Mesothelial cell of epicardium (in vitro differentiated cells): ENCODE measurements around the gene KLF7. TPM values are rescaled to one million over a fixed set of nuclear protein-coding genes. Genes with fewer than 3 reads are reported as not detected.

Source experiments
- DNase-seq, 2 experiments: peaks; one replicate each; pipeline ENCODE4 v3.0.0; 2021; ENCODE audit warnings: low spot score in 2 of 2; ENCODE audit not compliant: unreplicated experiment in 2 of 2
- H3K27ac Mint-ChIP-seq: 2 replicates; pipeline ENCODE4 v1.8.0; 2021; ENCODE audit warnings: mixed read lengths
- H3K27me3 Mint-ChIP-seq: 2 replicates; pipeline ENCODE4 v1.8.0; 2021; ENCODE audit warnings: low read depth, mixed read lengths
- H3K36me3 Mint-ChIP-seq: 2 replicates; pipeline ENCODE4 v1.8.0; 2021; ENCODE audit warnings: mixed read lengths
- H3K4me1 Mint-ChIP-seq: 2 replicates; pipeline ENCODE4 v1.8.0; 2021; ENCODE audit warnings: mixed read lengths
- H3K4me3 Mint-ChIP-seq: 2 replicates; pipeline ENCODE4 v1.8.0; 2021; ENCODE audit warnings: mild to moderate bottlenecking, moderate library complexity, mixed read lengths
- H3K9me3 Mint-ChIP-seq: 2 replicates; pipeline ENCODE4 v1.8.0; 2021; ENCODE audit warnings: mixed read lengths
- CTCF ChIP-seq: fragments of 200-600 bp; sonication (generic); IDR thresholded peaks from one replicate; pipeline ENCODE4 v1.5.0; 2021; ENCODE audit warnings: antibody characterized with exemption; ENCODE audit not compliant: unreplicated experiment
- total RNA-seq: library from RNA; stranded (reverse); gene quantifications from 3 replicates; pipeline ENCODE4 v1.2.1, GENCODE V29; 2021

KLF7 gene
- total RNA-seq, 1 donor from 2014 or later, result 17.8 TPM

- Mint-ChIP-seq H3K4me3 (no peak overlapping the region), H3K27ac (no peak overlapping the region), H3K36me3 (peaks cover 9% of the 10 kb centered on the region), H3K4me1 (peaks cover 31% of the 10 kb centered on the region), H3K27me3 (no peaks in the 10 kb centered on the region), H3K9me3 (peaks cover 21% of the 10 kb centered on the region)
- TF ChIP-seq CTCF, result no peak
- DNase-seq, result no peak
Observed at GRCh38 chr2:207130958-207131521, 34.7 kb downstream of the KLF7 start.

GRCh38 chr2:207129821-207130220 is 35.9 kb downstream of the KLF7 start:
- Mint-ChIP-seq H3K36me3 (peaks cover 9% of the 10 kb centered on the region), H3K9me3 (peaks cover 21% of the 10 kb centered on the region), H3K27ac (no peak overlapping the region), H3K27me3 (no peaks in the 10 kb centered on the region), H3K4me3 (no peak overlapping the region), H3K4me1 (peaks cover 25% of the 10 kb centered on the region)
- TF ChIP-seq CTCF, result no peak
- no peak for DNase-seq

- Mint-ChIP-seq H3K27me3 (no peaks in the 10 kb centered on the region), H3K27ac (no peak overlapping the region), H3K9me3 (peaks cover 21% of the 10 kb centered on the region), H3K4me1 (peaks cover 18% of the 10 kb centered on the region), H3K36me3 (peaks cover 9% of the 10 kb centered on the region), H3K4me3 (no peak overlapping the region)
- no peak for TF ChIP-seq CTCF
- no peak for DNase-seq
Observed at GRCh38 chr2:207128867-207129266, 36.9 kb downstream of the KLF7 start.

GRCh38 chr2:207126724-207127308 is 38.9 kb downstream of the KLF7 start:
- H3K4me3 Mint-ChIP-seq, result no peak overlapping the region
- H3K36me3 Mint-ChIP-seq, result peaks cover 17% of the 10 kb centered on the region
- H3K27ac Mint-ChIP-seq, result no peak overlapping the region
- H3K9me3 Mint-ChIP-seq, result peaks cover 21% of the 10 kb centered on the region
- TF ChIP-seq CTCF, result no peak
- no peaks in the 10 kb centered on the region for H3K4me1 Mint-ChIP-seq
- DNase-seq, result no peak
- H3K27me3 Mint-ChIP-seq, result no peaks in the 10 kb centered on the region

- Mint-ChIP-seq H3K27ac (no peak overlapping the region), H3K36me3 (peaks cover 19% of the 10 kb centered on the region)
Observed at GRCh38 chr2:207123776-207124391, 41.9 kb downstream of the KLF7 start.

More at GRCh38 chr2:207123776-207124391, 41.9 kb downstream of the KLF7 start:
- H3K4me1 Mint-ChIP-seq, result no peaks in the 10 kb centered on the region
- no peak for TF ChIP-seq CTCF
- H3K9me3 Mint-ChIP-seq, result peaks cover 17% of the 10 kb centered on the region
- no peaks in the 10 kb centered on the region for H3K27me3 Mint-ChIP-seq
- no peak for DNase-seq
- H3K4me3 Mint-ChIP-seq, result no peak overlapping the region
